Endothelial cell of umbilical vein (primary cell): ENCODE data around the gene AMIGO3.

Experiments
- CTCF ChIP-seq, 2 donors: IDR thresholded peaks; 1 replicate in 1 of 2; 2 replicates in 1 of 2; pipeline ENCODE4 v1.5.1; 2011; ENCODE audit warnings: low read length in 2 of 2, mild to moderate bottlenecking in 2 of 2, moderate library complexity in 2 of 2, control low read depth in 1 of 2, inconsistent platforms in 1 of 2, low read depth in 1 of 2; ENCODE audit not compliant: insufficient read depth in 1 of 2; ENCODE audit errors: extremely low read depth in 1 of 2
- EZH2 ChIP-seq: IDR thresholded peaks from 2 replicates; pipeline ENCODE4 v1.6.1; 2012; ENCODE audit warnings: borderline replicate concordance, low read depth, mild to moderate bottlenecking, moderate library complexity, low read length, inconsistent platforms; ENCODE audit not compliant: severe bottlenecking
- JUN ChIP-seq: IDR thresholded peaks from 2 replicates; pipeline ENCODE4 v1.6.1; 2011; ENCODE audit warnings: borderline replicate concordance, low read depth; ENCODE audit not compliant: insufficient read length, insufficient read depth
- MAX ChIP-seq: IDR thresholded peaks from 2 replicates; pipeline ENCODE4 v1.6.1; 2011; ENCODE audit not compliant: insufficient read depth, insufficient read length
- POLR2A ChIP-seq: IDR thresholded peaks from 2 replicates; pipeline ENCODE4 v1.6.1; 2012; ENCODE audit warnings: low read depth, mild to moderate bottlenecking, control low read depth, low read length
- POLR2AphosphoS5 ChIP-seq: IDR thresholded peaks from 2 replicates; pipeline ENCODE4 v1.6.1; 2012; ENCODE audit warnings: low read depth, mild to moderate bottlenecking, control low read depth, low read length, moderate library complexity; ENCODE audit not compliant: insufficient read depth

- no peak for TF ChIP-seq EZH2
- TF ChIP-seq POLR2A: no peak
- TF ChIP-seq CTCF (IDR thresholded peaks at IDR 0.05; ENCODE audit: extremely low read depth in 1 of 2, insufficient read depth in 1 of 2, low read depth in 1 of 2, low read length in 2 of 2): no peak
- TF ChIP-seq POLR2AphosphoS5: no peak
- no peak for TF ChIP-seq MAX
- no peak for TF ChIP-seq JUN
Measured at GRCh38 chr3:49732597-49732996, 13.1 kb upstream of the AMIGO3 start.
